ENCODE results near the gene SOS1. TPM values are rescaled to one million over a fixed set of nuclear protein-coding genes. Genes with fewer than 3 reads are reported as not detected.
"Not testable (repeated sequence)": the region's sequence is repeated elsewhere in the genome, so short reads cannot be mapped to it uniquely, and the experiment has no call there.

SOS1 gene
- total and polyA plus RNA-seq, 2 donors (not counting 1 experiment from before 2014, with no cell fraction given) = 18.2 to 58.1 TPM

- peak; percentile 65 for DNase-seq
- Histone ChIP-seq H3K4me3 (ENCODE audit: control extremely low read depth in 1 of 5, extremely low read depth in 1 of 5, insufficient read depth in 1 of 5, low read depth in 2 of 5, low read length in 4 of 5) (no peak overlapping the region), H3K9ac (ENCODE audit: low read length) (no peak overlapping the region), H4K20me1 (ENCODE audit: control insufficient read depth, insufficient read depth, low read length, poor library complexity, severe bottlenecking) (peaks cover 6% of the 10 kb centered on the region), H3K9me3 (ENCODE audit: control extremely low read depth in 1 of 3, control insufficient read depth in 2 of 3, insufficient read depth in 1 of 3, low read length in 2 of 3) (no peaks in the 10 kb centered on the region), H3K4me2 (replicated peaks; ENCODE audit: low read depth, low read length, poor library complexity, severe bottlenecking) (no peak overlapping the region), H2AFZ (ENCODE audit: insufficient read depth, low read depth, low read length, poor library complexity, severe bottlenecking) (no peak overlapping the region), H3K36me3 (replicated peaks in 1 of 2; ENCODE audit: control extremely low read depth in 1 of 2, control insufficient read depth in 1 of 2, extremely low read depth in 1 of 2, insufficient read depth in 2 of 2, low read length in 1 of 2) (peaks cover 4 to 13% of the 10 kb centered on the region in 2 experiments), H3K27me3 (replicated peaks in 1 of 4; ENCODE audit: control extremely low read depth in 1 of 4, control insufficient read depth in 3 of 4, insufficient read depth in 4 of 4, low read length in 3 of 4) (no peaks in the 10 kb centered on the region), H3K27ac (ENCODE audit: low read length in 2 of 2) (no peak overlapping the region), H3K4me1 (ENCODE audit: control insufficient read depth in 2 of 2, insufficient read depth in 2 of 2, low read length in 2 of 2) (no peaks in the 10 kb centered on the region), H3K79me2 (ENCODE audit: control insufficient read depth, insufficient read depth, low read length) (peaks cover 11% of the 10 kb centered on the region)
- POLR2A ChIA-PET = no interaction called here
- intact Hi-C loops (cut with micrococcal nuclease) = loop anchor here (1.0 to 2.0 kb wide), 4 partner anchors 60 to 320 kb away; no protein-coding TSS in a partner anchor
- ATAC-seq (ENCODE audit: low read depth) = no peak
- Mint-ChIP-seq H3K27me3 (no peaks in the 10 kb centered on the region), H3K27ac (no peak overlapping the region), H3K4me3 (no peak overlapping the region), H3K4me1 (no peaks in the 10 kb centered on the region), H3K9me3 (ENCODE audit: insufficient read depth) (no peaks in the 10 kb centered on the region)
- CTCF ChIA-PET = interaction anchor here (0.6 to 14.6 kb wide), 24 partner anchors 30 to 672 kb away, joined by 3 to 400 read pairs (median 4); partner anchors contain the start of gene SOS1
- TF ChIP-seq EZH2 (IDR thresholded peaks at IDR 0.05; ENCODE audit: borderline replicate concordance, insufficient read depth, low read depth, low read length, poor library complexity, severe bottlenecking) (no peak), CTCF (IDR thresholded peaks at IDR 0.05) (peak; percentile 91)
- no CpG with 5 or more reads among the region's 2 CpGs for WGBS (ENCODE audit: insufficient coverage)
Measured at GRCh38 chr2:39059366-39059952, 61.4 kb downstream of the SOS1 start.

DNA sequence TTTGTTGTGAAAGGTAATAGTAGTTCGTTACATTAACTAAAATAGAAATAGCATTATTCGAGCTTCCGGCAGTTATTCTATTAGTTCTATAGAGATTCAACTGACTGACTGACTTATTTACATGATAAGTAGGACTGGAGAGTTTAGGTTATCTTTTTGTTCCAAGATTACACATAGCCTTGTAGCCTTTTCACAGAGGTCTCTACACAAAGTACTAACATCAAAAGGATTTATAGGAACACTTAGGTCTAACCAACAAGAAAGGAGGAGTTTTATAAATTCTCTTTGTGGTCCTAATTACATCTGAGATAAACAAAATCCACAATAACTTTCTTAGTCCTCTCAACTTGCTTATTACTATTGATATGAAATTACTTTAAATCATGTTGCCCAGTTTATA, 62.8 kb downstream of the SOS1 start:
- Histone ChIP-seq H3K4me1 (ENCODE audit: control insufficient read depth in 2 of 2, insufficient read depth in 2 of 2, low read length in 2 of 2) (no peaks in the 10 kb centered on the region), H3K9me3 (ENCODE audit: control extremely low read depth in 1 of 3, control insufficient read depth in 2 of 3, insufficient read depth in 1 of 3, low read length in 2 of 3) (no peaks in the 10 kb centered on the region), H3K27me3 (replicated peaks in 1 of 4; ENCODE audit: control extremely low read depth in 1 of 4, control insufficient read depth in 3 of 4, insufficient read depth in 4 of 4, low read length in 3 of 4) (no peaks in the 10 kb centered on the region), H3K4me2 (replicated peaks; ENCODE audit: low read depth, low read length, poor library complexity, severe bottlenecking) (no peak overlapping the region), H2AFZ (ENCODE audit: insufficient read depth, low read depth, low read length, poor library complexity, severe bottlenecking) (no peak overlapping the region), H3K9ac (ENCODE audit: low read length) (no peak overlapping the region), H3K27ac (ENCODE audit: low read length in 2 of 2) (no peak overlapping the region), H3K79me2 (ENCODE audit: control insufficient read depth, insufficient read depth, low read length) (peaks cover 11% of the 10 kb centered on the region), H3K36me3 (replicated peaks in 1 of 2; ENCODE audit: control extremely low read depth in 1 of 2, control insufficient read depth in 1 of 2, extremely low read depth in 1 of 2, insufficient read depth in 2 of 2, low read length in 1 of 2) (peaks cover 5 to 23% of the 10 kb centered on the region in 2 experiments), H3K4me3 (ENCODE audit: control extremely low read depth in 1 of 5, extremely low read depth in 1 of 5, insufficient read depth in 1 of 5, low read depth in 2 of 5, low read length in 4 of 5) (no peak overlapping the region), H4K20me1 (ENCODE audit: control insufficient read depth, insufficient read depth, low read length, poor library complexity, severe bottlenecking) (peaks cover 6% of the 10 kb centered on the region)
- ATAC-seq (ENCODE audit: low read depth) = no peak
- TF ChIP-seq CTCF (IDR thresholded peaks at IDR 0.05) = no peak
- TF ChIP-seq EZH2 (IDR thresholded peaks at IDR 0.05; ENCODE audit: borderline replicate concordance, insufficient read depth, low read depth, low read length, poor library complexity, severe bottlenecking) = no peak
- intact Hi-C loops (cut with micrococcal nuclease) = loop anchor here (2.0 kb wide), 1 partner anchor 111 kb away; no protein-coding TSS in a partner anchor
- POLR2A ChIA-PET = no interaction called here
- no peak for DNase-seq
- Mint-ChIP-seq H3K9me3 (ENCODE audit: insufficient read depth) (no peaks in the 10 kb centered on the region), H3K4me3 (no peak overlapping the region), H3K27me3 (no peaks in the 10 kb centered on the region), H3K27ac (no peak overlapping the region), H3K4me1 (no peaks in the 10 kb centered on the region)
- CTCF ChIA-PET = interaction anchor here (1.0 to 14.6 kb wide), 15 partner anchors 39 to 674 kb away, joined by 3 to 400 read pairs (median 4); partner anchors contain the start of gene SOS1
- WGBS (ENCODE audit: insufficient coverage) = no CpG with 5 or more reads among the region's 3 CpGs

DNA sequence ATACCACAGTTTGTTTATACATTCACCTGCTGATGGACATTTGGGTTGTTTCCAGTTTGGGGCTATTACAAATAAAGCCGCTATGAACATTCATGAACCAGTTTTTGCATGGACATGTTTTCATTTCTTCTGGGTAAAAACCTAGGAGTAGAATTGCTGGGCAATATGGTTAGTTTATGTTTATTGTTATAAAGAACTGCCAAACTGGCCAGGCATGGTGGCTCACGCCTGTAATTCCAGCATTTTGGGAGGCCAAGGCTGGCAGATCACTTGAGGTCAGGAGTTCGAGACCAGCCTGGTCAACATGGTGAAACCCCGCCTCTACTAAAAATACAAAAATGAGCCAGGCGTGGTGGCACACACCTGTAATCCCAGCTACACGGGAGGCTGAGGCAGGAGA, 68.2 kb downstream of the SOS1 start:
- intact Hi-C loops (cut with micrococcal nuclease); POLR2A ChIA-PET; H3K27ac Mint-ChIP-seq; CTCF ChIA-PET; H3K4me1 ChIP-seq (ENCODE audit: control insufficient read depth in 2 of 2, insufficient read depth in 2 of 2, low read length in 2 of 2); H4K20me1 ChIP-seq (ENCODE audit: control insufficient read depth, insufficient read depth, low read length, poor library complexity, severe bottlenecking); ATAC-seq (ENCODE audit: low read depth); H3K9me3 ChIP-seq (ENCODE audit: control extremely low read depth in 1 of 3, control insufficient read depth in 2 of 3, insufficient read depth in 1 of 3, low read length in 2 of 3); H3K27ac ChIP-seq (ENCODE audit: low read length in 2 of 2); H3K79me2 ChIP-seq (ENCODE audit: control insufficient read depth, insufficient read depth, low read length); H3K4me2 ChIP-seq (replicated peaks; ENCODE audit: low read depth, low read length, poor library complexity, severe bottlenecking); H3K9ac ChIP-seq (ENCODE audit: low read length); H3K4me3 Mint-ChIP-seq; DNase-seq; H2AFZ ChIP-seq (ENCODE audit: insufficient read depth, low read depth, low read length, poor library complexity, severe bottlenecking); H3K4me1 Mint-ChIP-seq; H3K27me3 Mint-ChIP-seq; H3K27me3 ChIP-seq (replicated peaks in 1 of 4; ENCODE audit: control extremely low read depth in 1 of 4, control insufficient read depth in 3 of 4, insufficient read depth in 4 of 4, low read length in 3 of 4); H3K4me3 ChIP-seq (ENCODE audit: control extremely low read depth in 1 of 5, extremely low read depth in 1 of 5, insufficient read depth in 1 of 5, low read depth in 2 of 5, low read length in 4 of 5); H3K9me3 Mint-ChIP-seq (ENCODE audit: insufficient read depth): not testable (repeated sequence)
- 100% methylated on average over 6 of the region's 6 CpGs for WGBS (ENCODE audit: insufficient coverage)
- peaks cover 12 to 25% of the 10 kb centered on the region in 2 experiments for H3K36me3 ChIP-seq (replicated peaks in 1 of 2; ENCODE audit: control extremely low read depth in 1 of 2, control insufficient read depth in 1 of 2, extremely low read depth in 1 of 2, insufficient read depth in 2 of 2, low read length in 1 of 2)

Measured in B cell (primary cell).